Stimulated activated CD4-positive, alpha-beta T cell treated with anti-CD3 and anti-CD28 coated beads, TNF-alpha, amount 100 ng/mL, for 4 hours (primary cell): ENCODE data around the gene EN1.

Experiments
- DNase-seq, 3 experiments: peaks; one replicate each; pipeline ENCODE4 v3.0.0-alpha.2; 2020; ENCODE audit warnings: low read depth in 3 of 3

EN1 gene

GRCh38 chr2:118846953-118847761 lies at the start of gene EN1:
Gene EN1 (minus strand): TSS chr2:118847648. CDS start chr2:118847167, 481 bp downstream.
- DNase-seq, result no peak

DNA sequence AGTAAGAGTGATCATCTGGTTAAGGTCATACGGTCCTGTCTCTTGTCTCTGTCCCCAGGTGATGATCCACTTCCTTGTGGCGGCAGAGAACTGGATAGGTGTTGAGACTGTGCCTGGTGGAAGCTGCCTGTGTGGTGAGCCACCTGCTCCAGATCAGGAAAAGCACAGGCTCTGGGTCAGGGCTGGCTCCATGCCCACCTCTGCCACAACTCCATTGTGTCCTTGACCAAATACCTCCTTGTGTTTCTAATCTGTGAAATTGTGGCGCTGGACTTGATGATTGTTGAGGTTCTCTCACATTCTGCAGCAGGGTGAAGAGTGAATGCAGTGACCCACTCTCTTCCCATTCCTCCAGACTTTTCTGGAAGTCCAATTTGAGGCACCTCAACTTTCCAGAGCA lies 45.7 kb upstream of the EN1 start:
- DNase-seq, result no peak

DNA sequence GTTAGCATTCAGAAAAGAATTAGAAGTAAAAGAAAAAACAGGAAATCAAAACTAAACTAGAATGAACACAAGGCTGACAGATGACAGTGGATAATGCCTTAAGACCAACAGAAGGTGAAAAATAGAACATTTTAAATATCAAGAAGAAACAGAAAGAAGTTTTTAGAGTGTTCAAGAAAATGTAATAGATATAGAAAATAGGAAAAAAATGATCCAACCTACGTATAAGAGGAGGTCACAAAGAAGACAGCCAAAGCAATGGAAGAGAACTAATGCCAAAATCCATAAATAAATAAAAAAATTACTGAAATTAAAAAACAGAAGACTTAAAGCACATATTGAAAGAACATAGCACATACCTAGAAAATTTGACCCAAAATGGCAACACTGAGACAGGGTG lies 42.5 kb upstream of the EN1 start:
- no peak for DNase-seq

- no peak for DNase-seq
Observed at GRCh38 chr2:118883792-118884191, 36.3 kb upstream of the EN1 start.

DNA sequence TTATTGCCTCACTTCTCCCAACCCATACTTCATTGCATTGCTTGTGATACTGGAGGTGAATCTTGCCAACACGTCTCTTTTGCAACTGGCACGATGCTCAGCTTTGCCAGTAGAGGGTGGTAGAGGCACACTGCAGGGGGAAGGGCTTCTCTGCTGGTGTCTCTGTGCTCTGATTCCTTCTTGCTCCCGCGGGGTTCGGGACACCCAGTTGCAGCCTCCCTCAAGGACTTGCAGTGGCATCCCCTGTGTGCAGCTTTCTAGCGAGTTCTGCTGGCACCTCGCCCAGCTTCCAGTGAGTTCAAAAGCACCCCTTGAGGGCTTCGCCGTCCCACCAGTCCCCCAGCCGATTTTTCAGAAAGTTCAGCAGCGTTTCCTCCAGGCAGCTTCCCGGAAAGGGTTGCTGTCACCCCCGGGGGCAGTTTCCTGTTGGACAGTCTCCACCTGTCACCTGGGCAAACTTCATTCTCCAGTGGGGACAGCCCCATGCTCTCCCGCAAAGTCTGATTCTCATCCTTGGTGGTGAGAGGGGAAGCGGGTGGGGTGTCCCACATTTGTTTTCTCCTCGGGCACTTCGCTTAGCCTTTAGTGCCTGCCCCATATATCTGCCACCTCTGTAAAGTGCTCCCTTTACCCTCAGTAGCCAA lies 35.4 kb upstream of the EN1 start:
- DNase-seq, result peak; percentile 25 to 51 (median 43)

- DNase-seq, result peak; percentile 40 to 56 (median 44)
Observed at GRCh38 chr2:118881490-118882129, 34.2 kb upstream of the EN1 start.

GRCh38 chr2:118880501-118880900 lies 33.1 kb upstream of the EN1 start:
- DNase-seq, result no peak

DNA sequence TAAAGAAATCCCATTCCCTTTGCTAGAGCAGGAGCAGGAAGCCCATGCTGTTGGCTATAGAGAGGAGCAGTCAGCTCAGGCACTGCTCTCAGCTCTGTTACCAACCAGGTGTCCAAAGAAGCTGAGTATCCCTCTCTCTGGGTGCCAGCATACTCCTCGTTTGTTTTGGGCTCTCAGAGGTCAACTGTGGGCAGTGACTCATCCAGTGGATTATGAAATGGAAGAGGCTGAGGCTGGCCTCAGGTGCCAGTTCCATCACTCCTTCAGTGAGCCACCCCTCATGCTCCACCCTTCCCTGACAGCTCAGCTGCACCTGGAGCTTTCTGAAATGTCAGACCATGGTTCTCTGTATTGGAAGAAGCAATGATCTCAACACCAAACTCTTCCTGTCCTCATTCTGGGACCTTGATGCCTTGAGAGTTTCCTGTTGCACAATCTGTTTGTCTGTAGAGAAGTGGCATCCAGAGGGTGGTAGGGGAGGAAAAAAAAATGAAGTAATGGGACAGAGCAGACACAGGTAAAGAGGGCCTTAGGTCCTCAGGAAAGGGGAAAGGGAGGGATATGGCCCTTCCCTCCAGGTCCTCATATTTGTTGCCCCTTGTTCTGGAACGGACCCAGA lies 31.2 kb upstream of the EN1 start:
- no peak for DNase-seq

DNA sequence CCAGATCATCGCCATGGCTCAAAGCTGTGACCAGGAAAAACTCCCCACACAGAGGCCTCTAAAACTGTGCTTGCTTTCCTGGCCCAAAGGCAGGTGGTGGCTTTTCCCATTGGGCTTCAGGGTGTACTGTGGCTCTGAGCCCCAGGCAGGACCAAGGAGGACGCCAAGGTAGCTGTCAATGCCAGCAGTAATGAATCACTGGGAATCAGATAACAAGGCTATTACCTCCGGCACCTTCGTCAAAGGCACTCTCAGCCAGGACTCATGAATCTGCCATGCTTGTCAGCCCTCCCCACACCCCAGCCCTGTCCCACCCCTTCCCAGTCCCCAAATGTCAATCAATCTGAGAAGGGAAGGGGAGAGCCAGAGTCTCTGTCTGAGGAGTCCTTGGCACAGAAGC lies 27.9 kb upstream of the EN1 start:
- no peak for DNase-seq

- DNase-seq, result no peak
Observed at GRCh38 chr2:118874324-118874723, 26.9 kb upstream of the EN1 start.

GRCh38 chr2:118865106-118865505 lies 17.7 kb upstream of the EN1 start:
- no peak for DNase-seq

DNA sequence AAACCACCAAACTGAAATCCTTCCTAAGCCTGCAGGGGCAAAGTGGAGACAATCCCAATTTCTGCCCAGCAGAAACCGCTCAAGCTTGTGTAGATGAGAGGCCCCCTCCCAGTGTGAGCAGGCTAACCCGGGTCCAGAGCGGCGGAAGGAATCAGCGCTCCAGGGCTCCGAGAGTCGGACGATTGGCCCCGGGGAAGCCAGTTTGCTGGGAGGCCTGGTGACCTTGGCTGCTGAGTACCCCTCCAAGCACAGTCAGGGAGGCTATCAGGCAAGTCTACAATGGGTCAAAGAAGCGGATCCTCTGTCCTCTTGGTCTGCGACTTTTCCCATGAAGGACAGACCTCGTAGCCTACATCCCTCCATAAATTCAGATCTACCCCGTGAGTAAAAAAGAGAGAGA lies 16.8 kb upstream of the EN1 start:
- no peak for DNase-seq

DNA sequence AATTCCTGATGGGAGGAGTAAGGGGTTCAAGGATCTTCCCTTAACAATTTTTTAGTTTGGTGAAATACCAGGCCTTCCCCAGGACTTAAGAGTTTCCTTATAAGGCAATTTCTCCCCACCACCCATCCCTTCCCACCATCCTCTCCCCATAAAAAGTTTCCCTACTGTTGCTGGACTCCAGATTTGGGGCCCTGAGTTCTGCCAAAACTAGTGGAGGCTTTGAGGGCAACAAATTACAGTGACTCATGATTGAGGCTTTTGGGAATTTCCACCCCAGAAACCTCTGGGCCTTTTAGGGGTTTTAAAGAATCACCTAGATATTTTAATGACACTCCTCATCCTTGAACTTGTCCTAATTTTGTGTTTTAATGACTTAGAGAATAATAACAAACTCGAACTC lies 14.3 kb upstream of the EN1 start:
- DNase-seq, result no peak

DNA sequence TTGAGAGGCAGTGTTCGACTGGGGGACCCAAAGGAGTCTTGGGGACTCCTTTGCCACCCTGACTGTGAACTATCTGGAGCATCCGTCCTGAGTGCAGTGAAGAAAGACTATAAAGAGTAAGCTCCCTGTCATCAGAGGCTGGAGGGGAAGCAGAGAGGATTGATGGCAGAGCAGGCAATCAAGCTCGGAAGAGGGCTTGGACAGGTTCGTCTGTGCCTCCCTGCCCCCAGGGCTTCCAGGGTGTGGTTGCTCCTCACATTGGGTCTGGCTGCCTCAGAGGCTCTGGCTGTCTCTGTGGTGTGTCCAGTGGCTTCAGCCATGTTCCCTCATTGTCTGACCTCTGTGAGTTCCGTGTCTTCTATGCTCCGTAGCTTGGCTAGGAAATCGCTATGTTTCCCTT lies 13.8 kb upstream of the EN1 start:
- no peak for DNase-seq

GRCh38 chr2:118860506-118860905 lies 13.1 kb upstream of the EN1 start:
- no peak for DNase-seq

GRCh38 chr2:118859157-118859770 lies 11.8 kb upstream of the EN1 start:
- no peak for DNase-seq

- DNase-seq, result no peak
Observed at GRCh38 chr2:118858485-118859156, 11.2 kb upstream of the EN1 start.

DNA sequence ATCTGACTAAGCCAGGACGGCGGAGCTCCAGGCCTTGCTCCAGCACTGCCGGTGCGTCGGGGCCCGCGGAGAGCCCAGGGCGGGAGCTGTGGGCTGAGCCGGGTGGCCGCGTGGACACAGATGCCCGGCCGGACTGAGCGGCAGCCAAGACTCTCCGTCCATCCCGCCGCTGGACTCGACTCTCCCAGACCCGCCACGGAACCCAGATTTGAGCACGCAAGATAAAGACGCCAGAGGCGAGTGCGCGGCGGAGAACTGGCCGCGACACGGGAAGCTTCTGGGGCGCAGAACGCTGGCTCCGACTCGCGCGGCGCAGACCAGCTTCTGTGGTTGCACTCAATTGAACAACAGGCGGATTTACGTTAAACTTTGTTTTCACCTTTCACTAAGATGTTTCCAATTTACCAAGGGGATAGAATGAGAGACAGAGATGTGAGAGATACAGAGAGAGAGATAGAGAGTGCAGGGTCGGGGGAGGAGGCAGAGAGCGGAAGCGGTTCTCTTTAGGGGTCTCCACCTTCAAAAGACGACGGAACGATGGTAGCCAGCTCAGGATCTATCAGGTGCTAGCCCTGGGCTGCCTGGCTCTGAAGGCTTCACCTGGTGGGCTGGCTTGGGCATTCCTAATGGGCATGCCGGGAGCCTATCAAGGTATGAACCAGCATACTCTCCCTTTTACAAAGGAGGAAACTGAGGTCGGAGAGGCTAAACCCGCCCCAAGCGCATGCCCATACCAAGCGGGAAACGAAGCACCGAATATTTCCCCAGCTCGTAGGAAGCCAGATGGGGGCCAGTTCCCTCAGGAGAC lies 10.4 kb upstream of the EN1 start:
- DNase-seq, result no peak

- DNase-seq, result no peak
Observed at GRCh38 chr2:118856978-118857676, 9.7 kb upstream of the EN1 start.
